Fibroblast of mammary gland (primary cell): ENCODE measurements around the gene KRTAP1-1.
"Not testable (repeated sequence)": the region's sequence is repeated elsewhere in the genome, so short reads cannot be mapped to it uniquely, and the experiment has no call there.

Experiments used
- DNase-seq: peaks from one replicate; pipeline ENCODE4 v3.0.0-alpha.2; 2010; ENCODE audit warnings: low read depth
- H3K4me3 ChIP-seq: 2 replicates; pipeline ENCODE4 v1.5.1; 2011; ENCODE audit warnings: low read depth, mild to moderate bottlenecking, low read length, moderate library complexity; ENCODE audit not compliant: control insufficient read depth
- TF ChIP-seq, protein P1 (sequence below): conservative IDR thresholded peaks from 2 replicates; pipeline ENCODE4 v1.5.1; 2011; ENCODE audit warnings: low read depth, low read length, inconsistent platforms; ENCODE audit not compliant: control insufficient read depth, insufficient read depth

KRTAP1-1 gene

GRCh38 chr17:41060052-41060604, 18.9 kb upstream of the KRTAP1-1 start, which contains the start of gene KRTAP2-3:
KRTAP2-3 (minus strand) TSS chr17:41060114; CDS start chr17:41060050, 64 bp downstream.
- TF ChIP-seq, protein P1, sequence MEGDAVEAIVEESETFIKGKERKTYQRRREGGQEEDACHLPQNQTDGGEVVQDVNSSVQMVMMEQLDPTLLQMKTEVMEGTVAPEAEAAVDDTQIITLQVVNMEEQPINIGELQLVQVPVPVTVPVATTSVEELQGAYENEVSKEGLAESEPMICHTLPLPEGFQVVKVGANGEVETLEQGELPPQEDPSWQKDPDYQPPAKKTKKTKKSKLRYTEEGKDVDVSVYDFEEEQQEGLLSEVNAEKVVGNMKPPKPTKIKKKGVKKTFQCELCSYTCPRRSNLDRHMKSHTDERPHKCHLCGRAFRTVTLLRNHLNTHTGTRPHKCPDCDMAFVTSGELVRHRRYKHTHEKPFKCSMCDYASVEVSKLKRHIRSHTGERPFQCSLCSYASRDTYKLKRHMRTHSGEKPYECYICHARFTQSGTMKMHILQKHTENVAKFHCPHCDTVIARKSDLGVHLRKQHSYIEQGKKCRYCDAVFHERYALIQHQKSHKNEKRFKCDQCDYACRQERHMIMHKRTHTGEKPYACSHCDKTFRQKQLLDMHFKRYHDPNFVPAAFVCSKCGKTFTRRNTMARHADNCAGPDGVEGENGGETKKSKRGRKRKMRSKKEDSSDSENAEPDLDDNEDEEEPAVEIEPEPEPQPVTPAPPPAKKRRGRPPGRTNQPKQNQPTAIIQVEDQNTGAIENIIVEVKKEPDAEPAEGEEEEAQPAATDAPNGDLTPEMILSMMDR = no peak
- no peak within 1 kb of the TSS for H3K4me3 ChIP-seq
- peak; percentile 92 for DNase-seq

DNA sequence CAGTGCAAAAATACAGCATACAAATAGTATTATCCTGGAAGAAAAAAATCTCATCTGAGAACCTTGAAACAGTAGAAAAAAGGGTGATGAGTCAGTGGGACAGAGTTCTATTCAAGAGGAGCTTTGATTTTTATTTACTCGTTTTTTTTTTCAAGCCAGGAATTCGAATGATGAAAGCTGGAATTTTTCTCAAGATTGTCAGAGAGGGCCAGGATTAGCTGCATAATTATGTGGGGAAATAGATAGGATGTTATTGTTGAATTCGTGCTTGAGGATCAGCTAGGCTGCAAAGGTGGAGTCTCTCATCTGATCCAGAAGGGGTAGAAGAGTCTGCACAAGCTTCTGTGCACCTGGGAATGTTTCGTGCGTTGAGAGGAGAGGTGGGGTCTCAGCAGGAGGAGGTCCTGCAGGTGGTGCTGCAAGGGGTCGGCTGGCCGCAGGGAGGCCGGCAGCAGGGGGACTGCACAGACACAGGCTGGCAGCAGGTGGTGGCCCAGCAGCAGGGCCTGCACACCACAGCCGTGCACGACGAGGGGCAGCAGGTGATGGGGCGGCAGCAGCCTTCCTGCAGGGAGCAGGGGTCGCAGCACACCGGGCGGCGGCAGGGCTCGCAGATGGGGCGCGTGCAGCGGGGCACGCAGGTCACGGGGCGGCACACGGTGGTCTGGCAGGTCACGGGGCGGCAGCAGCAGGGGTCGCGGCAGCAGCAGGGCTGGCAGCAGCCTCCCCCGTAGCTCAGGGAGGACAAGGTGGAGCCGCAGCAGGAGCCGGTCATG, 18.2 kb upstream of the KRTAP1-1 start:
- peak; percentile 86 for DNase-seq
- not testable (repeated sequence) for H3K4me3 ChIP-seq

DNA sequence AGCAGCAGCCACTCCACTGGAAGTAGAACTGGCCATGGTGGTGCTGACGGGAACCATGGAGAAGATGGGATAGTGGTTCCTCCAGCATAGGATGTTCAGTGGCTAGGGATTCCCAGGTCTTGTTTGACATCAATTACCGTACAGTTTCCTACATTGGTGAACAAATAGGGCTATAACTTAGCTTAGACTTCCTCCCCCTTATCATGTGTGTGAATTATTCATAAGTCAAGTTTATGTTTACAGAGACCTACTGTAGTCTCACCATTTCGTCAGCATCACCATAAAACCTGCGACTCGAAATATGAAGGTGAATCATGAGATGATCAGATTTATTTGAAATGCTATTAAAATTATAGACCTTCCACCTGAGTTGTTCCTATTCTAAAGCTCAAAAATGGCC, 17.5 kb upstream of the KRTAP1-1 start:
- DNase-seq = peak; percentile 15
- no peak overlapping the region for H3K4me3 ChIP-seq
- TF ChIP-seq, protein P1 = no peak

GRCh38 chr17:41057547-41057946, 16.3 kb upstream of the KRTAP1-1 start:
- H3K4me3 ChIP-seq = no peak overlapping the region
- TF ChIP-seq, protein P1 = no peak
- no peak for DNase-seq

GRCh38 chr17:41055130-41055529, 13.9 kb upstream of the KRTAP1-1 start, which contains the start of gene KRTAP2-2:
KRTAP2-2 (minus strand) TSS chr17:41055230; CDS start chr17:41055211, 19 bp downstream.
- H3K4me3 ChIP-seq, DNase-seq: not testable (repeated sequence)

DNA sequence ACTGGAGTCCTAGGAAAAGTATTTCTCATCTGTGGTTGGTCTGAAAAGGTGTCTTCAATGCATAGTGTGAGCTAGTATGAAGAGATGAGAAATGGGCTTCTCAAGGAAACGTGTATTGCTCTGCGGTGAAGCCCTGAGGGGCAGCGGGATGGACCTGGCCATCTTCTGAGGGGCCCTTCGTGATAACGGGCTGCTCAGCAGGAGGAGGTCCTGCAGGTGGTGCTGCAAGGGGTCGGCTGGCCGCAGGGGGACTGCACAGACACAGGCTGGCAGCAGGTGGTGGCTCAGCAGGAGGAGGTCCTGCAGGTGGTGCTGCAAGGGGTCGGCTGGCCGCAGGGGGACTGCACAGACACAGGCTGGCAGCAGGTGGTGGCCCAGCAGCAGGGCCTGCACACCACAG, 13.3 kb upstream of the KRTAP1-1 start:
- DNase-seq, H3K4me3 ChIP-seq: not testable (repeated sequence)

GRCh38 chr17:41054025-41054424, 12.8 kb upstream of the KRTAP1-1 start:
- no peak overlapping the region for H3K4me3 ChIP-seq
- DNase-seq = no peak
- TF ChIP-seq, protein P1 = no peak

DNA sequence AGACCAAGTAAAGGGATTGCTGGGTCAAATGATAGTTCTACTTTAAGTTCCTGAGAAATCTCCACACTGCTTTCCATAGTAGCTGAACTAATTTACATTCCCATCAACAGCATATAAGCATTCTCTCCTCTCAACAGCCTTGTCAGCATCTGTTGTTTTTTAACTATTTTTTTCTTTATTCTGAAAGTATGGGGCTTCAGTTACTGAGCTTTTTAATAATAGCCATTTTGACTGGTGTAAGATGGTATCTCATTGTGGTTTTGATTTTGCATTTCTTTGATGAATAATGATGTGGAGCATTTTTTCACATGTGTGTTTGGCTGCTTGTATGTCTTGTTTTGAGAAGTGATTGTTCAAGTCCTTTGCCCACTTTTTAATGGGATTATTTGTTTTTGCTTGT, 11.3 kb upstream of the KRTAP1-1 start:
- TF ChIP-seq, protein P1 = no peak
- no peak overlapping the region for H3K4me3 ChIP-seq
- peak; percentile 28 for DNase-seq
